H1 (cell line): ENCODE data around the gene KLHL29. TPM values are rescaled to one million over a fixed set of nuclear protein-coding genes. Genes with fewer than 3 reads are reported as not detected.

Experiments used
- ATF3 ChIP-seq: IDR thresholded peaks from 2 replicates; pipeline ENCODE4 v1.6.1; 2011; ENCODE audit warnings: low read depth, mild to moderate bottlenecking, low read length; ENCODE audit not compliant: insufficient read depth
- CHD7 ChIP-seq: fragments of 300-600 bp; sonication (generic); IDR thresholded peaks from 2 replicates; pipeline ENCODE4 v1.7.1; 2012; ENCODE audit warnings: low read length, moderate library complexity, mild to moderate bottlenecking, inconsistent platforms; ENCODE audit not compliant: insufficient replicate concordance
- EP300 ChIP-seq, 2 experiments: IDR thresholded peaks; 1 replicate in 1 of 2; 2 replicates in 1 of 2; pipeline ENCODE4 v1.6.1; 2011 to 2012; ENCODE audit warnings: low read depth in 2 of 2, low read length in 2 of 2, mild to moderate bottlenecking in 2 of 2, borderline replicate concordance in 1 of 2, inconsistent platforms in 1 of 2, moderate library complexity in 1 of 2
- HDAC2 ChIP-seq, 2 experiments: fragments of 300-600 bp in 1 of 2; sonication (generic) in 1 of 2; IDR thresholded peaks; 2 replicates each; pipeline ENCODE4 v1.6.1; 2011 to 2012; ENCODE audit warnings: low read depth in 2 of 2, low read length in 2 of 2, mild to moderate bottlenecking in 2 of 2, moderate library complexity in 2 of 2, borderline replicate concordance in 1 of 2, inconsistent platforms in 1 of 2
- NRF1 ChIP-seq: IDR thresholded peaks from 2 replicates; pipeline ENCODE4 v1.6.1; 2011; ENCODE audit warnings: mild to moderate bottlenecking, low read depth, low read length, improper control_type of control experiment
- SP4 ChIP-seq: IDR thresholded peaks from 2 replicates; pipeline ENCODE4 v1.6.1; 2012; ENCODE audit warnings: low read length, inconsistent platforms
- TCF12 ChIP-seq: IDR thresholded peaks from 2 replicates; pipeline ENCODE4 v1.6.1; 2011; ENCODE audit warnings: low read depth, mild to moderate bottlenecking, low read length
- polyA plus RNA-seq, 7 experiments: library from polyadenylated mRNA; depleted of rRNA in 3 of 7; stranded (reverse) in 5 of 7; unstranded in 2 of 7; fragments of >200 nt in 5 of 7; fragments of 200-250 nt in 2 of 7; gene quantifications; 1 replicate in 5 of 7; 2 replicates in 1 of 7; 4 replicates in 1 of 7; pipeline versions ENCODE4 v1.2.1 to v1.2.3, GENCODE V29; 2011 to 2013; ENCODE audit warnings: missing spikeins in 2 of 7, mixed read lengths in 2 of 7
- total RNA-seq: library from RNA; stranded (reverse); fragmentation: NEBNext Ultra II Directional; extraction: Animal tissue kit (Norgen Biotek cat#: 25700); gene quantifications from 2 replicates; pipeline ENCODE4 v1.2.1, GENCODE V29; 2021

The KLHL29 gene
- total and polyA plus RNA-seq, 2 of the 8 experiments (the other 6 are each of a cell fraction or from before 2014, with no cell fraction given), result 1.1 to 4.7 TPM

- TF ChIP-seq CHD7 (no peak), ATF3 (no peak), TCF12 (no peak), SP4 (no peak), NRF1 (no peak), HDAC2 (IDR thresholded peaks at IDR 0.05; ENCODE audit: borderline replicate concordance in 1 of 2, low read depth in 2 of 2, low read length in 2 of 2) (no peak), EP300 (IDR thresholded peaks at IDR 0.05; ENCODE audit: borderline replicate concordance in 1 of 2, low read depth in 2 of 2, low read length in 2 of 2) (no peak)
Measured at GRCh38 chr2:23675506-23675905, 290.5 kb downstream of the KLHL29 start (continued).
